Measurements from ENCODE around the gene OGN. TPM values are rescaled to one million over a fixed set of nuclear protein-coding genes. Genes with fewer than 3 reads are reported as not detected.

OGN gene
- total and polyA plus RNA-seq, 10 of the 15 experiments (the other 5 are each of a cell fraction or from before 2014, with no cell fraction given), result 0.04 to 2.5 (median 0.15) TPM; not detected in 4

DNA sequence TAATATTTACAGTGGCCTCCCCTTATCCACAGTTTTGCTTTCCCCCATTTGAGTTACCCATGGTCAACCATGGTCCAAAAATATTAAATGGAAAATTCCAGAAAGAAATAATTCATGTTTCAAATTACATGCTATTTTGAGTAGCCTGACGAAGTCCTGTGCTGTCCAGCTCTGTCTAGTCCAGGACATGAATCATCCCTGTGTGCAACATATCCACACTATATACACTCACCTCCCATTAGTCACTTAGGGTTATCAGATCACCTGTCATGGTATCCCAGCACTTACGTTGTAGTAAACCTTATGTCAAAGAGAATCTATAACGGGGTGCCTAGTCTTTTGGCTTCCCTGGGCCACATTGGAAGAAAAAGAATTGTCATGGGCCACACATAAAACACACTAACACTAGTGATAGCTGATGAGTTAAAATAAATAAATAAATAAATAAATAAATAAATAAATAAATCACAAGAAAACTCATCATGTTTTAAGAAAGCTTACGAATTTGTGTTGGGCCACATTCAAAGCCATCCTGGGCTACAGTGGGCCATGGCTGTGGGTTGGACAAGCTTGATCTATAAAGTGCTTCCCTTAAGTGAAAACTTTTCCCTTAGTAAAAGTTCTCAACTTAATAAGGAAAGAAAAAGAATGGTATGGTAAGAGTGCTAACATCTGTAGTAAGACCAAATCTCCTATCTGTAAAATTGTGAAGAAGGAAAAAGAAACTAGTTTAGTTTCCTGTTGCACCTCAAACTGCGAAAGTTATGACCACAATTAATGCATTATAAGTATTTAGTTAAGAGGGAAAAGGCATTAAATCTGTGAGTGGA is 35.8 kb upstream of the OGN start:
- ChIA-PET SMC1A (ENCODE audit: uncharacterized antibody, unreplicated experiment) (interaction anchor here (1.3 to 1.7 kb wide), 5 partner anchors 31 to 302 kb away, joined by 3 to 8 read pairs (median 7); no protein-coding TSS in a partner anchor), RAD21 (ENCODE audit: unreplicated experiment) (interaction anchor here (1.4 to 2.4 kb wide), 4 partner anchors 112 to 301 kb away, joined by 4 to 10 read pairs (median 8); partner anchors contain the start of gene CENPP), CTCF (interaction anchor here (0.5 to 2.3 kb wide), 7 partner anchors 11 to 305 kb away, joined by 3 to 35 read pairs (median 4); no protein-coding TSS in a partner anchor), POLR2A (interaction anchor here (0.6 kb wide), 1 partner anchor 246 kb away, joined by 3 read pairs; no protein-coding TSS in a partner anchor)
- Histone ChIP-seq H3K9ac (ENCODE audit: control insufficient read depth, insufficient read depth, low read length) (no peak overlapping the region), H4K20me1 (ENCODE audit: control insufficient read depth, insufficient read depth) (no peaks in the 10 kb centered on the region), H3K27ac (ENCODE audit: control insufficient read depth, insufficient read depth) (no peak overlapping the region), H3K9me3 (replicated peaks; ENCODE audit: control insufficient read depth, insufficient read depth, low read length) (no peaks in the 10 kb centered on the region), H3K4me3 (no peak overlapping the region), H3K4me2 (ENCODE audit: control insufficient read depth, insufficient read depth) (peak overlapping the region; percentile 46; the same call in 1 of the 2 replicates), H3K36me3 (ENCODE audit: control insufficient read depth in 2 of 2, insufficient read depth in 2 of 2, low read length in 1 of 2) (no peaks in the 10 kb centered on the region), H3K4me1 (ENCODE audit: control insufficient read depth, insufficient read depth, low read length) (no peaks in the 10 kb centered on the region), H3K79me2 (ENCODE audit: control insufficient read depth, insufficient read depth, low read length) (no peaks in the 10 kb centered on the region), H2AFZ (ENCODE audit: control insufficient read depth, low read depth, low read length) (no peak overlapping the region), H3K27me3 (replicated peaks in 1 of 2; ENCODE audit: control insufficient read depth in 2 of 2, insufficient read depth in 2 of 2, low read length in 1 of 2) (no peaks in the 10 kb centered on the region)
- intact Hi-C loops (cut with micrococcal nuclease; ENCODE audit: unreplicated experiment) (loop anchor here (10.0 kb wide), 1 partner anchor 115 kb away; the partner anchor contains the start of genes CENPP and NOL8), in situ Hi-C loops (cut with MboI) (loop anchor here (5.0 kb wide), 1 partner anchor 293 kb away; no protein-coding TSS in a partner anchor)
- no peak for FAIRE-seq
- ATAC-seq, result no peak
- 58% methylated on average over 5 of the region's 5 CpGs for WGBS (ENCODE audit: insufficient coverage, insufficient replicate concordance, low lambda C conversion rate, missing lambda C conversion rate)
- BruUV-seq (replicated peaks), result no TSS peak
- DNase-seq (ENCODE audit: low read depth, low spot score), result no peak
- TF ChIP-seq NRF1 (conservative IDR thresholded peaks at IDR 0.05; ENCODE audit: low read depth, low read length) (no peak), RUNX3 (IDR thresholded peaks at IDR 0.05; ENCODE audit: low read length) (no peak), MTA3 (IDR thresholded peaks at IDR 0.05; ENCODE audit: borderline replicate concordance, low read length) (no peak), SMAD5 (IDR thresholded peaks at IDR 0.05; ENCODE audit: low read depth) (no peak), RFX5 (IDR thresholded peaks at IDR 0.05; ENCODE audit: low read depth, low read length) (no peak), CHD1 (IDR thresholded peaks at IDR 0.05; ENCODE audit: low read depth, low read length) (no peak), KAT2A (conservative IDR thresholded peaks at IDR 0.05; ENCODE audit: control insufficient read depth, low read depth, low read length) (no peak), NFYB (IDR thresholded peaks at IDR 0.05; ENCODE audit: insufficient read depth, low read depth, low read length) (no peak), EGR1 (IDR thresholded peaks at IDR 0.05; ENCODE audit: borderline replicate concordance in 1 of 2, low read depth in 2 of 2, low read length in 2 of 2) (no peak)
- TF ChIP-seq, protein P1, sequence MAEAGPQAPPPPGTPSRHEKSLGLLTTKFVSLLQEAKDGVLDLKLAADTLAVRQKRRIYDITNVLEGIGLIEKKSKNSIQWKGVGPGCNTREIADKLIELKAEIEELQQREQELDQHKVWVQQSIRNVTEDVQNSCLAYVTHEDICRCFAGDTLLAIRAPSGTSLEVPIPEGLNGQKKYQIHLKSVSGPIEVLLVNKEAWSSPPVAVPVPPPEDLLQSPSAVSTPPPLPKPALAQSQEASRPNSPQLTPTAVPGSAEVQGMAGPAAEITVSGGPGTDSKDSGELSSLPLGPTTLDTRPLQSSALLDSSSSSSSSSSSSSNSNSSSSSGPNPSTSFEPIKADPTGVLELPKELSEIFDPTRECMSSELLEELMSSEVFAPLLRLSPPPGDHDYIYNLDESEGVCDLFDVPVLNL (IDR thresholded peaks at IDR 0.05; ENCODE audit: low read depth, low read length), result no peak
- TF ChIP-seq, protein P2, sequence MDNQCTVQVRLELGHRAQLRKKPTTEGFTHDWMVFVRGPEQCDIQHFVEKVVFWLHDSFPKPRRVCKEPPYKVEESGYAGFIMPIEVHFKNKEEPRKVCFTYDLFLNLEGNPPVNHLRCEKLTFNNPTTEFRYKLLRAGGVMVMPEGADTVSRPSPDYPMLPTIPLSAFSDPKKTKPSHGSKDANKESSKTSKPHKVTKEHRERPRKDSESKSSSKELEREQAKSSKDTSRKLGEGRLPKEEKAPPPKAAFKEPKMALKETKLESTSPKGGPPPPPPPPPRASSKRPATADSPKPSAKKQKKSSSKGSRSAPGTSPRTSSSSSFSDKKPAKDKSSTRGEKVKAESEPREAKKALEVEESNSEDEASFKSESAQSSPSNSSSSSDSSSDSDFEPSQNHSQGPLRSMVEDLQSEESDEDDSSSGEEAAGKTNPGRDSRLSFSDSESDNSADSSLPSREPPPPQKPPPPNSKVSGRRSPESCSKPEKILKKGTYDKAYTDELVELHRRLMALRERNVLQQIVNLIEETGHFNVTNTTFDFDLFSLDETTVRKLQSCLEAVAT (IDR thresholded peaks at IDR 0.05), result no peak
- TF ChIP-seq, protein P3, sequence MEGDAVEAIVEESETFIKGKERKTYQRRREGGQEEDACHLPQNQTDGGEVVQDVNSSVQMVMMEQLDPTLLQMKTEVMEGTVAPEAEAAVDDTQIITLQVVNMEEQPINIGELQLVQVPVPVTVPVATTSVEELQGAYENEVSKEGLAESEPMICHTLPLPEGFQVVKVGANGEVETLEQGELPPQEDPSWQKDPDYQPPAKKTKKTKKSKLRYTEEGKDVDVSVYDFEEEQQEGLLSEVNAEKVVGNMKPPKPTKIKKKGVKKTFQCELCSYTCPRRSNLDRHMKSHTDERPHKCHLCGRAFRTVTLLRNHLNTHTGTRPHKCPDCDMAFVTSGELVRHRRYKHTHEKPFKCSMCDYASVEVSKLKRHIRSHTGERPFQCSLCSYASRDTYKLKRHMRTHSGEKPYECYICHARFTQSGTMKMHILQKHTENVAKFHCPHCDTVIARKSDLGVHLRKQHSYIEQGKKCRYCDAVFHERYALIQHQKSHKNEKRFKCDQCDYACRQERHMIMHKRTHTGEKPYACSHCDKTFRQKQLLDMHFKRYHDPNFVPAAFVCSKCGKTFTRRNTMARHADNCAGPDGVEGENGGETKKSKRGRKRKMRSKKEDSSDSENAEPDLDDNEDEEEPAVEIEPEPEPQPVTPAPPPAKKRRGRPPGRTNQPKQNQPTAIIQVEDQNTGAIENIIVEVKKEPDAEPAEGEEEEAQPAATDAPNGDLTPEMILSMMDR (IDR thresholded peaks at IDR 0.05 in 2 of 3, conservative IDR thresholded peaks at IDR 0.05 in 1 of 3; ENCODE audit: control insufficient read depth in 2 of 3, extremely low read depth in 1 of 3, insufficient read depth in 1 of 3, low read depth in 3 of 3, low read length in 3 of 3), result no peak
- TF ChIP-seq, protein P4, sequence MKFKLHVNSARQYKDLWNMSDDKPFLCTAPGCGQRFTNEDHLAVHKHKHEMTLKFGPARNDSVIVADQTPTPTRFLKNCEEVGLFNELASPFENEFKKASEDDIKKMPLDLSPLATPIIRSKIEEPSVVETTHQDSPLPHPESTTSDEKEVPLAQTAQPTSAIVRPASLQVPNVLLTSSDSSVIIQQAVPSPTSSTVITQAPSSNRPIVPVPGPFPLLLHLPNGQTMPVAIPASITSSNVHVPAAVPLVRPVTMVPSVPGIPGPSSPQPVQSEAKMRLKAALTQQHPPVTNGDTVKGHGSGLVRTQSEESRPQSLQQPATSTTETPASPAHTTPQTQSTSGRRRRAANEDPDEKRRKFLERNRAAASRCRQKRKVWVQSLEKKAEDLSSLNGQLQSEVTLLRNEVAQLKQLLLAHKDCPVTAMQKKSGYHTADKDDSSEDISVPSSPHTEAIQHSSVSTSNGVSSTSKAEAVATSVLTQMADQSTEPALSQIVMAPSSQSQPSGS (IDR thresholded peaks at IDR 0.05; ENCODE audit: low read length), result no peak
- TF ChIP-seq, protein P5, sequence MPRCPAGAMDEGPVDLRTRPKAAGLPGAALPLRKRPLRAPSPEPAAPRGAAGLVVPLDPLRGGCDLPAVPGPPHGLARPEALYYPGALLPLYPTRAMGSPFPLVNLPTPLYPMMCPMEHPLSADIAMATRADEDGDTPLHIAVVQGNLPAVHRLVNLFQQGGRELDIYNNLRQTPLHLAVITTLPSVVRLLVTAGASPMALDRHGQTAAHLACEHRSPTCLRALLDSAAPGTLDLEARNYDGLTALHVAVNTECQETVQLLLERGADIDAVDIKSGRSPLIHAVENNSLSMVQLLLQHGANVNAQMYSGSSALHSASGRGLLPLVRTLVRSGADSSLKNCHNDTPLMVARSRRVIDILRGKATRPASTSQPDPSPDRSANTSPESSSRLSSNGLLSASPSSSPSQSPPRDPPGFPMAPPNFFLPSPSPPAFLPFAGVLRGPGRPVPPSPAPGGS (IDR thresholded peaks at IDR 0.05; ENCODE audit: borderline replicate concordance, insufficient read depth, low read depth, low read length, poor library complexity, severe bottlenecking), result no peak

All from GM12878 (cell line).